ENCODE results near the gene YBX1.

Gene YBX1

GRCh38 chr1:42731585-42731984, 49.4 kb downstream of the YBX1 start:
- H2AFZ ChIP-seq (ENCODE audit: low read length) = no peak overlapping the region
- H3K79me2 ChIP-seq (ENCODE audit: low read length) = no peaks in the 10 kb centered on the region
- no peak overlapping the region for H3K9ac ChIP-seq (ENCODE audit: low read length)
- H3K4me1 ChIP-seq (ENCODE audit: low read length) = no peaks in the 10 kb centered on the region
- no peak for DNase-seq
- H3K4me3 ChIP-seq (ENCODE audit: low read length) = no peak overlapping the region
- no peaks in the 10 kb centered on the region for H4K20me1 ChIP-seq (ENCODE audit: insufficient read depth, low read length)
- H3K4me2 ChIP-seq (ENCODE audit: low read depth, low read length) = no peak overlapping the region
- no peak for TF ChIP-seq CTCF (IDR thresholded peaks at IDR 0.05; ENCODE audit: low read length)
- no peak for TF ChIP-seq EZH2 (optimal IDR thresholded peaks at IDR 0.05; ENCODE audit: low read depth, low read length)
- no peak for TF ChIP-seq EZH2phosphoT487 (IDR thresholded peaks at IDR 0.05; ENCODE audit: low read length)
- H3F3A ChIP-seq (ENCODE audit: insufficient read depth, low read length) = no peaks in the 10 kb centered on the region
- no peaks in the 10 kb centered on the region for H3K27me3 ChIP-seq (replicated peaks; ENCODE audit: insufficient read depth, low read length)
- no peaks in the 10 kb centered on the region for H3K36me3 ChIP-seq (replicated peaks; ENCODE audit: insufficient read depth, low read length)
- no peak overlapping the region for H3K27ac ChIP-seq (ENCODE audit: low read length)
- H3K9me2 ChIP-seq (replicated peaks; ENCODE audit: insufficient read depth, low read length) = no peaks in the 10 kb centered on the region
- H3K9me3 ChIP-seq (replicated peaks; ENCODE audit: insufficient read depth, low read length) = no peaks in the 10 kb centered on the region

- no peak overlapping the region for H3K4me3 ChIP-seq (ENCODE audit: low read length)
- no peak overlapping the region for H3K9ac ChIP-seq (ENCODE audit: low read length)
- no peaks in the 10 kb centered on the region for H3K79me2 ChIP-seq (ENCODE audit: low read length)
- H3K27ac ChIP-seq (ENCODE audit: low read length) = no peak overlapping the region
- no peaks in the 10 kb centered on the region for H3K27me3 ChIP-seq (replicated peaks; ENCODE audit: insufficient read depth, low read length)
- H3K9me2 ChIP-seq (replicated peaks; ENCODE audit: insufficient read depth, low read length) = no peaks in the 10 kb centered on the region
- no peak for DNase-seq
- TF ChIP-seq CTCF (IDR thresholded peaks at IDR 0.05; ENCODE audit: low read length) (no peak), EZH2 (optimal IDR thresholded peaks at IDR 0.05; ENCODE audit: low read depth, low read length) (no peak), EZH2phosphoT487 (IDR thresholded peaks at IDR 0.05; ENCODE audit: low read length) (no peak)
- H3K4me2 ChIP-seq (ENCODE audit: low read depth, low read length) = no peak overlapping the region
- no peaks in the 10 kb centered on the region for H3K4me1 ChIP-seq (ENCODE audit: low read length)
- no peaks in the 10 kb centered on the region for H3K36me3 ChIP-seq (replicated peaks; ENCODE audit: insufficient read depth, low read length)
- H3K9me3 ChIP-seq (replicated peaks; ENCODE audit: insufficient read depth, low read length) = no peaks in the 10 kb centered on the region
- H2AFZ ChIP-seq (ENCODE audit: low read length) = no peak overlapping the region
- H4K20me1 ChIP-seq (ENCODE audit: insufficient read depth, low read length) = no peaks in the 10 kb centered on the region
- no peaks in the 10 kb centered on the region for H3F3A ChIP-seq (ENCODE audit: insufficient read depth, low read length)
Observed at GRCh38 chr1:42732126-42732680, 50.0 kb downstream of the YBX1 start.

- Histone ChIP-seq H3K36me3 (replicated peaks; ENCODE audit: insufficient read depth, low read length) (no peaks in the 10 kb centered on the region), H3K4me3 (ENCODE audit: low read length) (no peak overlapping the region)
- no peak for DNase-seq
Observed at GRCh38 chr1:42733415-42734200, 51.4 kb downstream of the YBX1 start.

More at GRCh38 chr1:42733415-42734200, 51.4 kb downstream of the YBX1 start:
- Histone ChIP-seq H3K9me2 (replicated peaks; ENCODE audit: insufficient read depth, low read length) (no peaks in the 10 kb centered on the region), H3K9me3 (replicated peaks; ENCODE audit: insufficient read depth, low read length) (no peaks in the 10 kb centered on the region), H3K27ac (ENCODE audit: low read length) (no peak overlapping the region), H3F3A (ENCODE audit: insufficient read depth, low read length) (no peaks in the 10 kb centered on the region), H3K4me2 (ENCODE audit: low read depth, low read length) (no peak overlapping the region), H3K27me3 (replicated peaks; ENCODE audit: insufficient read depth, low read length) (no peaks in the 10 kb centered on the region), H2AFZ (ENCODE audit: low read length) (no peak overlapping the region), H4K20me1 (ENCODE audit: insufficient read depth, low read length) (no peaks in the 10 kb centered on the region), H3K9ac (ENCODE audit: low read length) (no peak overlapping the region), H3K79me2 (ENCODE audit: low read length) (no peaks in the 10 kb centered on the region), H3K4me1 (ENCODE audit: low read length) (no peaks in the 10 kb centered on the region)
- TF ChIP-seq EZH2phosphoT487 (IDR thresholded peaks at IDR 0.05; ENCODE audit: low read length) = no peak
- no peak for TF ChIP-seq EZH2 (optimal IDR thresholded peaks at IDR 0.05; ENCODE audit: low read depth, low read length)
- TF ChIP-seq CTCF (IDR thresholded peaks at IDR 0.05; ENCODE audit: low read length) = no peak

Data from MM.1S (cell line).